HG03460 (cell line): Measurements from ENCODE around the gene TNFSF13.

Source experiments
- ATAC-seq: cut with Tn5 transposase; IDR thresholded peaks from one replicate; pipeline ENCODE4 v1.9.1; 2021; ENCODE audit not compliant: unreplicated experiment

The TNFSF13 gene, protein sequence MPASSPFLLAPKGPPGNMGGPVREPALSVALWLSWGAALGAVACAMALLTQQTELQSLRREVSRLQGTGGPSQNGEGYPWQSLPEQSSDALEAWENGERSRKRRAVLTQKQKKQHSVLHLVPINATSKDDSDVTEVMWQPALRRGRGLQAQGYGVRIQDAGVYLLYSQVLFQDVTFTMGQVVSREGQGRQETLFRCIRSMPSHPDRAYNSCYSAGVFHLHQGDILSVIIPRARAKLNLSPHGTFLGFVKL

GRCh38 chr17:7558544-7559319 lies at the start of gene TNFSF13:
Gene TNFSF13 (plus strand): TSS chr17:7558750. CDS start chr17:7559040, 290 bp downstream.
- ATAC-seq: no peak

- no peak for ATAC-seq
Observed at GRCh38 chr17:7508846-7509245, 49.7 kb upstream of the TNFSF13 start.

DNA sequence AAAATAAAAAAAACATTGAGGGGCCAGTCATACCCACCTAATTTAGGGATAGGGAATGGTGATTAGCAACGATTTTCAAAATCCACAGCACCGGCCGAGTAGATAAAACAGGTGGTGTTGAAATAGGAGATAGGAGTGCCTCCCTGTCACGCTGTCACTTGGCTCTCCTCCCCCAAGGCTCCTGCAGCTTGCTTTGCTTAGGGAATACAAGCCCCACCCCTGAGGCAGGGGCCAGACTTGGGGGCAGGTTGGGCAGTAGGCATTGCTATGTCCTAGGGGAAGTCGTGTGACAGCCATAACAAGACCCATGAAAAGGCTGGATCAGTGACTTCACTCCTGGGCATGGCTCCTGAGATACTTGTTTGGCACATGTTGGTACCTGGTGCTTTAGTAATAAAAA lies 48.6 kb upstream of the TNFSF13 start:
- no peak for ATAC-seq

- ATAC-seq: no peak
Observed at GRCh38 chr17:7511108-7511507, 47.4 kb upstream of the TNFSF13 start.

- no peak for ATAC-seq
Observed at GRCh38 chr17:7512105-7512504, 46.4 kb upstream of the TNFSF13 start.

DNA sequence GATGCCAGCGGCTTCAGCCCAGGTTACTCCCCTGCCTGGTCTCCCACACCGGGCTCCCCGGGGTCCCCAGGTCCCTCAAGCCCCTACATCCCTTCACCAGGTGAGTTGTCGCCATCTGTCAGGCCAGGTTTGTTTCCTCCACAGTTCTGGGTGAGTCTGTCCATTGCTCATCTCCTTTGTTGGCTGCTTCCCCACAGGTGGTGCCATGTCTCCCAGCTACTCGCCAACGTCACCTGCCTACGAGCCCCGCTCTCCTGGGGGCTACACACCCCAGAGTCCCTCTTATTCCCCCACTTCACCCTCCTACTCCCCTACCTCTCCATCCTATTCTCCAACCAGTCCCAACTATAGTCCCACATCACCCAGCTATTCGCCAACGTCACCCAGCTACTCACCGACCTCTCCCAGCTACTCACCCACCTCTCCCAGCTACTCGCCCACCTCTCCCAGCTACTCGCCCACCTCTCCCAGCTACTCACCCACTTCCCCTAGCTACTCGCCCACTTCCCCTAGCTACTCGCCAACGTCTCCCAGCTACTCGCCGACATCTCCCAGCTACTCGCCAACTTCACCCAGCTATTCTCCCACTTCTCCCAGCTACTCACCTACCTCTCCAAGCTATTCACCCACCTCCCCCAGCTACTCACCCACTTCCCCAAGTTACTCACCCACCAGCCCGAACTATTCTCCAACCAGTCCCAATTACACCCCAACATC lies 45.6 kb upstream of the TNFSF13 start:
- no peak for ATAC-seq

GRCh38 chr17:7513850-7514419 lies 44.6 kb upstream of the TNFSF13 start:
- no peak for ATAC-seq

DNA sequence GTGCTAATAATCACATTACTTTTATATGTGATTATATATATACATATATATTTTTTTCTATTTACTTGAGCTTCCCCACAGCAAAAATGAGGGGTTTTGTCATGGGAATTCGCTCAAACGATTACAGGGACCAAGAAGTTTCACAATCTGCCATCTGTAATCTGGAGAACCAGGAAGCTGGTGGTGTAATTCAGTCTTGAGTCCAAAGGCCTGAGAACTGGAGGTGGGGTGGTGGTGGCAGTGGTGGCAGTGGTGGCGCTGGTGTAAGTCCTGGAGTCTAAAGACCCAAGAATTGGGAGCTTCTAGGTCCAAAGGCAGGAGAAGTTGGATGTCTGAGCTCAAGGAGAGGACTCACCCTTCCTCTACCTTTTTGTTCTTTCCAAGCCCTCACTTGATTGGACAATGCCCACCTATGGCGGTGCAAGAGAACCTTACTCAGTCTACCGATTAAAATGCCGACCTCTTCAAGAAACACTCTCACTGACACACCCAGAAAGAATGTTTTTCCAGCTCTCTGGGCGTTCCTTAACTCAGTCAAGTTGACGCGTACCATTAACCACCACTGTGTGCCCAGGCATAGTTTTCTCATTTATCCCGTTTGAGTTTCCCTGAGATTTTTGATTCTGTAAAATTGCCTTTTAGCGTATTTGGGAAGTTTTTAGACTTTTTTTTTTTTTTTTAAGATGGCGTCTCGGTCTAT lies 42.5 kb upstream of the TNFSF13 start:
- no peak for ATAC-seq

- no peak for ATAC-seq
Observed at GRCh38 chr17:7523033-7523432, 35.5 kb upstream of the TNFSF13 start.

DNA sequence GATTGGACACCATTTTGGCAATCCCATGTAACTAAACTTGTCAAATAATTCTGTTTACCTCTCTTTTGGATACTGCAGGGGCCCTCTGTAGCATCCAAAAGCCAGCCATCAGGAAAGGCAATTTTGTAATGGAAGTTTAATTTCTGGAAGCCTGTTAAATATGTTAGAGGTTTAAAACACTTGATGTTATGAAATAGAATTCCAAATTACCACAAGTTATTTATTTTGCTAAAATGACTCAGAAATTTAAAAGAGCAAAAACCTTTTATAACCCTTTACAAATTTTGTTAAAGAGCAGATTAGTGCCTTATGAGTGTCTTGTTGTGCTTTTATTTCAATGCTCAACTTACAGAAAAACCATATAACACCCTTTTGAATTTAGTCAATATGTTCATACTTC lies 29.7 kb upstream of the TNFSF13 start:
- ATAC-seq: no peak

GRCh38 chr17:7530023-7530900 lies 28.3 kb upstream of the TNFSF13 start:
- ATAC-seq: no peak

DNA sequence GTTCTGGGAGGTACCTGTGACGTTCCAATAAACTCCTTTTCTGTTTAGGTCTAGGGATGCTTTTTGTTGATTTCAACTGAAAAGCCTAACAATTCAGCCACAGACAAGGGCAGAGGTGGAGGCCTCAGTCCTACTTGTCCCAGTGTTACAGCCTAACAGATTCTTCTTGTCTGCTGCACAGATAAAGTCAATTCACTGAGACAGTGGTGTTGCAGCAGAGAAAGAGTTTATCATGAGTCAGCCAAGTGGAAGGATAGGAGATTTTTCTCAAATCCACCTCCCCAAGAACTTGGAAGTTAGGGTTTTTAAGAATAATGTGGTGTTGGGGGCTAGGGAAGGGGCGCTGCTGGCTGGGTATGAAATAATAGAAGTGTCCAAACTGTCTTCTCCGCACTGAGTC lies 20.5 kb upstream of the TNFSF13 start:
- no peak for ATAC-seq

DNA sequence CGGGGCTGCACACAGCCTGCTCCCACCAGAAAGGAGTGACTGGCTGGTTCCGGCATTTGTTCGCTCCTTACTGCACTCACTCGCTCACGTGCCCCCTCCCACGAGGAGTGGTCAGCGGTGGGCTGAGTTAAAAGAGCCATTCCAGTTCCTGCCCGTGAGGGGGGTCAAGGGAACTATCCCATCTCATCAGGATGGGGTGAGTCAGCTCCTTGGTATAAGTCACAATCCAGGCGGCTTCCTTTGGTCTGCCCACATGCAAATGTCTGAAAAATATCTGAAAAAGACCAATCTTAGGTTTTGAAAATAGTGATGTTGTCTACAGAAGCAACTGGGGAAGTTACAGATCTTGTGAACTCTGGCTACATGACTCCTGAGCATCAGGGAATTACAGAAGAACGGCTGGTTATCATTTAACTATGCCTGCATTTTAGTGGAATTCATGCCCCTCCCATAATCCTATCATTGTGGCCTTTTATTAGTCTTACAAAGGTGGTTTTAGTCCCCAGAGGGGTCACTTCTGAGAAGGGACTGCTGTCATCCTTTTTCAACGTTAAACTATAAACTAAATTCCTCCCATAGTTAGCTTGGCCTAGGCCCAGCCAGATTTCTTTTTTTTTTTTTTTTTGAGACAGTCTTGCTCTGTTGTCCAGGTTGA lies 19.5 kb upstream of the TNFSF13 start:
- no peak for ATAC-seq

DNA sequence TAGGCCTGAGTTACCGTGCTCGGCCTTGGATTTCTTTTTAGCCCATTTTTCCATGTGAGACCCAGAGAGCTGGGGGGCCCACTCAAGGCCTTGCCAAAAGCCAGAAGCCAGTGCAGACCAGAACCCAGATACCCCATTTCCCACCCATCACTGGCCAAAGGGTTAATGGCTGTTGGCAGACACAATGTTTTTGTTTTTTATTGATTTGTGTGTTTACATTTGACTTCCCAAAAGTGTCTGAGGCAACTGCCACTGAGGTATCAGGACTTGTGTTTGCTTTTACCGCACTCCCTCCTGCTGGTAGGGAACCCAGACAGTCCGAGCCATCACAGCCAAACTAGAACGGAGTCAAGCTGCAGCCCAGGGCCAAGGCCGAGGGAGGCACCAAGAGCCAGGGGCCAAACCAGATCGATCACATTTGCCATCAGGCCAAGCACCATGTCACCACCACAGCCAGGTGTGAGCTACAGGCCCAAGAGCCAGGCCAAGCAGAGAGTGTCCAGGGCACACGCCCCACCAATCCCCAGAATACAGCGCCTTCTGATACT lies 17.4 kb upstream of the TNFSF13 start:
- no peak for ATAC-seq

- no peak for ATAC-seq
Observed at GRCh38 chr17:7544911-7545310, 13.6 kb upstream of the TNFSF13 start.

DNA sequence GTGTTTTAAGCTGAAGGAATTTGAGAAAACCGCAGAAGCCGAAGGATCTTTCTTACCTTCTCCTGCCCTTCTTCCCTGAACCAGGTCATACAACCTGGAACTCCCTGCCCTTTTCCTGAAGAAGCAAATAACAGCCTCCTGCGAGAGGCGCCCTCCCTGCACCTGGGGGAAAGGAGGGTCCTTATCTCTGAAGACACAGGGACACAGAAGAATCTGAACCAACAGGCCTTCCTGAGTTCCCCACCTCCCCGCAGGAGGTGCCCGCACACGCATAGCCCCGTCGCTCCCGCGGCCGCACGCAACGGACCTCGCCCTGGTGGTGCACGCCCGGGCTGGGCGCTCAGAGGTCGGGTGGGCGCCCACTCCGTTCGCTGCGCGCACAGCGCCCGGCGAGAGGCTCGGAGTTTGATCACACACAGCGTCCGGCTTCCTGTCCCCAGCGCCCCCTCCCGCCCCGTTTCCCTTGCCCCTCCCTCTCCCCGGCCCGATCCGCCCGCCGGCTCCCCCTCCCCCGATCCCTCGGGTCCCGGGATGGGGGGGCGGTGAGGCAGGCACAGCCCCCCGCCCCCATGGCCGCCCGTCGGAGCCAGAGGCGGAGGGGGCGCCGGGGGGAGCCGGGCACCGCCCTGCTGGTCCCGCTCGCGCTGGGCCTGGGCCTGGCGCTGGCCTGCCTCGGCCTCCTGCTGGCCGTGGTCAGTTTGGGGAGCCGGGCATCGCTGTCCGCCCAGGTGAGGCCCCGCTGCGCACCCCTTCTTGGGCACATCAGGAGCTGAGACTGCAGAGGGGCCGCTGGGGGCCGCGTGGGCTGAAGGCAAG lies 9.8 kb upstream of the TNFSF13 start, which contains the start of gene TNFSF12:
TSS of gene TNFSF12 (plus strand) at position 474 of the 816 bp plus-strand sequence. CDS start at position 570, 96 bp downstream.
- ATAC-seq: no peak

GRCh38 chr17:7549401-7550055 lies 9.0 kb upstream of the TNFSF13 start:
- no peak for ATAC-seq

GRCh38 chr17:7550344-7550743 lies 8.2 kb upstream of the TNFSF13 start:
- no peak for ATAC-seq
